Measurements from ENCODE around the gene PLEKHA8.

PLEKHA8 gene

DNA sequence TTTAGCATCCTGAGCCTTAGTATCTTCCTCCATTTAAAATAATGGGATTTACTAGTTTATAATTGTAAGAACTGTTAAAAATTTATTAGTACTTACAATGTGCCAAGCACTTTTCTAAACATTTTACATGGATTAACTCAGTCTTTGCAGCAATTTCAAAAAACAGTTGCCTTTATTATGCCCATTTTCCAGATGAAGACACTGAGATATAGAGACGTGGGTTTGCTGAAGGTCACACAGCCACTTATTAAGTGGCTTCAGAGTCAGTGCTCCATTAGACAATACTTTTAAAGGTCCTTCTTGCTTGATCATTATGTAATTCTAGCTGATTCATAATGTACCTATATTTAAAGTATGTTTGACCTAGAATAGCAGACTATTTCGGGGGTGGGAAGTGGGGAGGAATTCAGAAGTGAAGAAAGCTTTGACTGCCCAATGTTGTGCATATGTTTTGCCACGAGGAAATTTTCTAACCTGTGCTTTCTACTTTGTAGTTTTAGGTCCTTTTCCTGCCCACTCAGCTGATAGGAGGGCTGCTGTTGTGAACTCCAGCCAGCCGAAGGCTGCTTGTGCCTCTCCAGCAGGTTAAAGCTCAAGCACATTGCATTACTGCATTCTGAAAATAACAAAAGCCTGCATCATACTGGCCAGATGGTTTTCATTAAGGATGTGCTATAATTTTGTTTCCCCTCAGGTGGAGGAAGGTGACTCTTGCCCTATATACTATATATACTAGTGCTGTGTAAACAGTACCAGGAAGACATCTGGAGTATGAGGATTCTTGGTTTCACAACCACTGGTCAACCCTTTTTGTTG, 4.3 kb downstream of the PLEKHA8 start:
- H3K27ac ChIP-seq, result no peak overlapping the region
- TF ChIP-seq, protein P1, sequence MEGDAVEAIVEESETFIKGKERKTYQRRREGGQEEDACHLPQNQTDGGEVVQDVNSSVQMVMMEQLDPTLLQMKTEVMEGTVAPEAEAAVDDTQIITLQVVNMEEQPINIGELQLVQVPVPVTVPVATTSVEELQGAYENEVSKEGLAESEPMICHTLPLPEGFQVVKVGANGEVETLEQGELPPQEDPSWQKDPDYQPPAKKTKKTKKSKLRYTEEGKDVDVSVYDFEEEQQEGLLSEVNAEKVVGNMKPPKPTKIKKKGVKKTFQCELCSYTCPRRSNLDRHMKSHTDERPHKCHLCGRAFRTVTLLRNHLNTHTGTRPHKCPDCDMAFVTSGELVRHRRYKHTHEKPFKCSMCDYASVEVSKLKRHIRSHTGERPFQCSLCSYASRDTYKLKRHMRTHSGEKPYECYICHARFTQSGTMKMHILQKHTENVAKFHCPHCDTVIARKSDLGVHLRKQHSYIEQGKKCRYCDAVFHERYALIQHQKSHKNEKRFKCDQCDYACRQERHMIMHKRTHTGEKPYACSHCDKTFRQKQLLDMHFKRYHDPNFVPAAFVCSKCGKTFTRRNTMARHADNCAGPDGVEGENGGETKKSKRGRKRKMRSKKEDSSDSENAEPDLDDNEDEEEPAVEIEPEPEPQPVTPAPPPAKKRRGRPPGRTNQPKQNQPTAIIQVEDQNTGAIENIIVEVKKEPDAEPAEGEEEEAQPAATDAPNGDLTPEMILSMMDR (conservative IDR thresholded peaks at IDR 0.05), result no peak

DNA sequence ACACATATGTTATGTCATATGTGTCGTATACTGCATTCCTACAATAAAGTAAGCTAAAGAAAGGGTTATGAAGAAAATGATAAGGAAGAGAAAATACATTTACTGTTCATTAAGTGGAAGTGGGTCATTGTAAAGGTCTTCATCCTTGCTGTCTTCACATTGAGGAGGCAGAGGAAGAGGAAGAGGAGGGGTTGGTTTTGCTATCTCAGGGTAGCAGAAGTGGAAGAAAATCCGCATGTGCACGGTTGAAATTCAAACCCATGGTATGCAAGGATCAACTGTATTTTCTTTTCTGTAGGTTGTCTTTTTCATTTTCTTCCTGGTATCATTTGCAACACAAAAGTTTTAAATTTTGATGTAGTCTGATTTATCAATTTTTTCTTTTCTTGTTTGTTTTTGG, 6.3 kb downstream of the PLEKHA8 start:
- TF ChIP-seq, protein P1 (conservative IDR thresholded peaks at IDR 0.05), result no peak
- H3K27ac ChIP-seq, result no peak overlapping the region

GRCh38 chr7:30036220-30036619, 8.0 kb downstream of the PLEKHA8 start:
- TF ChIP-seq, protein P1 (conservative IDR thresholded peaks at IDR 0.05), result no peak
- H3K27ac ChIP-seq, result no peak overlapping the region

GRCh38 chr7:30038196-30038980, 10.2 kb downstream of the PLEKHA8 start:
- TF ChIP-seq, protein P1 (conservative IDR thresholded peaks at IDR 0.05), result no peak

GRCh38 chr7:30040938-30041337, 12.7 kb downstream of the PLEKHA8 start:
- no peak overlapping the region for H3K27ac ChIP-seq
- TF ChIP-seq, protein P1 (conservative IDR thresholded peaks at IDR 0.05), result no peak

More at GRCh38 chr7:30038196-30038980, 10.2 kb downstream of the PLEKHA8 start:
- no peak overlapping the region for H3K27ac ChIP-seq

- TF ChIP-seq, protein P1 (conservative IDR thresholded peaks at IDR 0.05), result no peak
- H3K27ac ChIP-seq, result no peak overlapping the region
Observed at GRCh38 chr7:30041526-30042269, 13.5 kb downstream of the PLEKHA8 start.

Measured in VCaP (cell line).